GM13977 (cell line): ENCODE results near the gene CEP41.

Source experiments
- DNase-seq: peaks from one replicate; pipeline ENCODE4 v3.0.0; 2012; ENCODE audit warnings: low spot score
- in situ Hi-C: fragments of 300-500 bp; cut with MboI; formaldehyde crosslinking; loops from one replicate; pipeline ENCODE4 v1.12.0; 2022; ENCODE audit warnings: low sequenced_read_pairs, low pct_unique_long_range_greater_than_20kb, mixed read lengths, inconsistent platforms; ENCODE audit not compliant: unreplicated experiment
- TF ChIP-seq, protein P1 (sequence below): IDR thresholded peaks from 2 replicates; pipeline ENCODE4 v1.5.1; 2012; ENCODE audit warnings: mild to moderate bottlenecking, control low read depth; ENCODE audit not compliant: insufficient read depth; ENCODE audit errors: extremely low read depth, missing control alignments

The CEP41 gene

DNA sequence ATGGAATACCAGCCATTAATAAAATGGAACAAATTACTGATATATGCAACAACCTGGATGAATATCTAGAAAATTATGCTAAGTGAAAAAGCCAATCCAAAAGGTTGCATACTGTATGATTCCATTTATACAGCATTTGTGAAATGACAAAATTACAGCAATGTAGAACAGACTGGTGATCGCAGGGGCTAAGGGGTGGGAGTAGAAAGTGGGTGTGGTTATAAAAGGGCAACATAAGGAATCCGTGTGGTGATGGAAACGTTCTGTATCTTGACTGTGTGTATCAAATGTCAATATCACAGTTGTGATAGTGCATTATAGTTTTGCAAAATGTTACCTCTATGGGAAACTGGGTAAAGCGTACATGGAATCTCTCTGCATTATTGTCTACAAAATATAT lies 15.0 kb downstream of the CEP41 start:
- DNase-seq: no peak
- in situ Hi-C loops: no loop called here
- TF ChIP-seq, protein P1, sequence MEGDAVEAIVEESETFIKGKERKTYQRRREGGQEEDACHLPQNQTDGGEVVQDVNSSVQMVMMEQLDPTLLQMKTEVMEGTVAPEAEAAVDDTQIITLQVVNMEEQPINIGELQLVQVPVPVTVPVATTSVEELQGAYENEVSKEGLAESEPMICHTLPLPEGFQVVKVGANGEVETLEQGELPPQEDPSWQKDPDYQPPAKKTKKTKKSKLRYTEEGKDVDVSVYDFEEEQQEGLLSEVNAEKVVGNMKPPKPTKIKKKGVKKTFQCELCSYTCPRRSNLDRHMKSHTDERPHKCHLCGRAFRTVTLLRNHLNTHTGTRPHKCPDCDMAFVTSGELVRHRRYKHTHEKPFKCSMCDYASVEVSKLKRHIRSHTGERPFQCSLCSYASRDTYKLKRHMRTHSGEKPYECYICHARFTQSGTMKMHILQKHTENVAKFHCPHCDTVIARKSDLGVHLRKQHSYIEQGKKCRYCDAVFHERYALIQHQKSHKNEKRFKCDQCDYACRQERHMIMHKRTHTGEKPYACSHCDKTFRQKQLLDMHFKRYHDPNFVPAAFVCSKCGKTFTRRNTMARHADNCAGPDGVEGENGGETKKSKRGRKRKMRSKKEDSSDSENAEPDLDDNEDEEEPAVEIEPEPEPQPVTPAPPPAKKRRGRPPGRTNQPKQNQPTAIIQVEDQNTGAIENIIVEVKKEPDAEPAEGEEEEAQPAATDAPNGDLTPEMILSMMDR: no peak

DNA sequence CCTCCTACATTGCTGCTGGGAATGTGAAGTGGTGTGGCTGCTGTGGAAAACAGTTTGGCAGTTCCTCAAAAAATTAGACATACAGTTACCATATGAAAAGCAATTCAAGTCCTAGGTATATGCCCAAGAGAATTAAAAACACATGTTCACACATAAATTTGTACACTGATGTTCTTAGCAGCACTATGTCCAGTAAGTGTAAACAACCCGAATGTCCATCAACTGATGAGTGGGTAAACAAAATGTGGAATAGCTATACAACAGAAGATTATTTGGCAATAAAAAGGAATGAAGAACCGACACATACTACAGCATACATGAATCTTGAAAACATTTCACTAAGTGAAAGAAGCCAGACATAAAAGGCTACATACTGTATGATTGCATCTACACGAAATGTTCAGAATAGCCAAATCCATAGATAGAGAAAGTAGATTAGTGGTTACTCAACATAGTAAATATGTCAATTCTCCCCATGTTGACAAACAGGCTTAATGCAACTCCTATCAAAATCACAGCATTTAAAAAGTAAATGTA lies 17.2 kb downstream of the CEP41 start:
- no peak for DNase-seq
- TF ChIP-seq, protein P1: no peak
- in situ Hi-C loops: no loop called here

DNA sequence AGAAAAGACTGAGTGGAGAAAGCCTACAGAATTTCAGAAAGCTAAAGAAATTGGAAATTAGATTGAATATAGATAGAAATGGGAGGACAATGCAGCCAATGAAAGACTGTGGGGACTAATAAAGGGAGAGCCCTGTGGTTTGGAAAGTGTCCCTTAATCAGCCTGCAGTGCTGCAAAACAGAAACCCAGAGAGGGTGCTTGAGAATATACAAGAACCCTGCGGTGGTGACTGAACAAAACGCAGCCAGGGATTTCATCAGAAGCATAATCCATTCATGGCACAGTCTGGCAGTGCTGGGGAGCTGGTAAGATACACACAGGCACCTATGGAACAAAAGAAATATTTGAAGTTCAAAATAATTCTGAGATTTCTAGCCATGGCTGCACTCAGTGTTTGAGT lies 19.1 kb downstream of the CEP41 start:
- TF ChIP-seq, protein P1: no peak
- DNase-seq: no peak
- in situ Hi-C loops: no loop called here

DNA sequence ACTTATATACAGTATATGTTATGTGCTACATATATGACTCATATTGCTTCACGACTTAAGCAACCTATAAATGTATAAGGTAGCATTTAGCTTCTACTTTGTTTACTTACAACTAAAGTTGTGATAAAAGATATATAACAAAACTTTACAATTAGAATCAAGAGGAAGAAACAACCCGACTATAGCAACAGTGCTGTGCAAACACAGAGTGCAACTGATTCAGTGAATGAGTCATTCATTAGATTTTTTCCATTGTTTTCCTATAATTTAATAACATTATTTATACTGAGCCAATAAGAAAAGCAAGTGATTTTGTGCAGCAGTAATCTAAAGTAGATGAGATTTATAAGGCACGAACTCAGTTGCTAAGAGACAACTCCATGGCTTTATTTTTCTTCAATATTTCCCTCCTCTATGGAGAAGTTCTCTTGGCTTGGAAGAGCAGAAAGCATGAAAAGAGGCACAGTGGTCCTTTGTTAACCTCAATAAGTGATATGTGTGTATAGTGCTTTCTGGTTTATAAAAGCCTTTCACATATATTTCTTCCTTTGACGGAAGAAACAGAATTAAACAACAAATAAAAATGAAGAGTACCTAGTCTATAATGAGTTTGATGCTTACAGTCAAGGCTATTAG lies 19.8 kb downstream of the CEP41 start:
- TF ChIP-seq, protein P1: no peak
- no peak for DNase-seq
- in situ Hi-C loops: no loop called here

DNA sequence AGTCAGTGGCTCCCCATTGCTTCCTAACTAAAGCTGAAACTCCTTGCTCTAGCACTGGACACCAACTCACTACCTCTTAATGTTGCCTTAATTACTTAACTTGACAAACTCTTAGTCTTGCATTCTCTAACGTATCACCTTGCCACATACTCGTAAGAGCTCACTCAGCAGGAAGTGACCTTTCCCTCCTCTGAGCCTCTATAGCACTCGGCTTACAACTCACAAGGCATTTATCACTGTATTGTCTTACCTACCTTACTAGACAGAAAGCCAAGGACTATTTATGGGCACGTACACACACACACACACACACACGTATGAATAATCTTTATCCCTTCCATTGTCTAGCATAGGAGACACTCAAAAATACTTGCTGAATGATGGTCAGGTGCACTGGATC lies 21.2 kb downstream of the CEP41 start:
- TF ChIP-seq, protein P1: no peak
- in situ Hi-C loops: no loop called here
- DNase-seq: no peak

DNA sequence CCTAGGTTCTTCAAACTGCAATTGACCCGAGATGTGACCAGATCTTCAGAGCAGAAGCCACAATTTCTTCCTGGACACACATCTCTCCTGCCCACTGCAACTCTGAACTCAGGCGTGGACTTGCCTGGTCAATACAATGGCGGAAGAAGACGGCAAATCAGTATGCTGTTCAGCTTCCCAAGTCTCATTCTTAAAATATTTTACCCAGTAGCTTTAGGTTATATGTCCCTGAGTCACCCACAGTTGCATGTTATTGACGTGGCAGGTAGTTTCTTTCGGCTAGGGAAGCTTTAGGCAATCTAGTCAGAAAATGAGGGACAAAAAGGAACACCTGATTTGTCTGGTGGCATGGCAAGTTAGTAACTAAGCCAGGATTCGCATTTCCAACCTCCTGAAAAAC lies 22.5 kb downstream of the CEP41 start:
- in situ Hi-C loops: no loop called here
- TF ChIP-seq, protein P1: no peak
- no peak for DNase-seq

DNA sequence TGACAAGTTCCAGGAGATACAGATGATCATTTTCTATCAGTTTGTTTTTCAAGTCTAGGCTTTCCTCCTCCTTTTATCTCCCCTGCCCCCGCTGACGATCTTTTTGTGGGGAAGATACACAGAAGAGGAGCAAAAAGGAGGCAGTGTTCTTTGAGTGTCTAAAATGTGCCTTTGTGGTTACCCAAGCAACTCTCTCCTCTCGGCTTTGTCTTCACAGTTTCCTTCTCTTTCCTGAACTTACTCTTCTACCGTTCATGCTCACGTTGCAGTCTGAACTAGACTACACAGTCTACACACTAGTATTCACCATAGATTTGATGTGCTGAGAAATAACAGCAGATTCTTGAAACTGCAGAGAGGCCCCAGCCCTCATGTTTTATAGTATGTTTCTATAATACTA lies 23.6 kb downstream of the CEP41 start:
- in situ Hi-C loops: no loop called here
- DNase-seq: no peak
- TF ChIP-seq, protein P1: no peak
